IPS-NIHi11 (cell line): Measurements from ENCODE around the gene ANXA4.
A peak's percentile ranks its signal among the peaks of the same experiment; 100 is the strongest.
"Not testable (repeated sequence)": the region's sequence is repeated elsewhere in the genome, so short reads cannot be mapped to it uniquely, and the experiment has no call there.

ENCODE experiments used
- DNase-seq: peaks from one replicate; pipeline ENCODE4 v3.0.0; 2012; ENCODE audit warnings: mixed read lengths, low spot score

The ANXA4 gene

DNA sequence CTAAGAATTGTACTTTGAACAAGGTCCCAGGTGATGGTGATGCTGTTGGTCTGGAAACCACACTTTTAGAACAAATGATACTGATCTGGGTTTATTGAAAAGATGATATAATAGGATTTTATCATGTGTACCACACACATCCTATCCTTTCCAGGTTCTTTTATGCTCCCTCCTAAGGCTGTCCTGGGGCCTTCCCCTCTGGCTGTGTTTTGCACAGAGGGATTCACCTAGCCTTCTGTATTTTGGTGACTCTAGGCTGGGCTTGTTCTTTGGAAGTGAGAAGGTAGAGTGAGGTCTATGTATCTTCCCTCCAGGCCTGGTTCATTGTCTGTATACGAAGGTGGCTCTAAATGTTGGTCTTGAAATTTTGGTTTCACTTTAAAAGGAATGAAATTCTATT, 12.7 kb downstream of the ANXA4 start:
- no peak for DNase-seq

DNA sequence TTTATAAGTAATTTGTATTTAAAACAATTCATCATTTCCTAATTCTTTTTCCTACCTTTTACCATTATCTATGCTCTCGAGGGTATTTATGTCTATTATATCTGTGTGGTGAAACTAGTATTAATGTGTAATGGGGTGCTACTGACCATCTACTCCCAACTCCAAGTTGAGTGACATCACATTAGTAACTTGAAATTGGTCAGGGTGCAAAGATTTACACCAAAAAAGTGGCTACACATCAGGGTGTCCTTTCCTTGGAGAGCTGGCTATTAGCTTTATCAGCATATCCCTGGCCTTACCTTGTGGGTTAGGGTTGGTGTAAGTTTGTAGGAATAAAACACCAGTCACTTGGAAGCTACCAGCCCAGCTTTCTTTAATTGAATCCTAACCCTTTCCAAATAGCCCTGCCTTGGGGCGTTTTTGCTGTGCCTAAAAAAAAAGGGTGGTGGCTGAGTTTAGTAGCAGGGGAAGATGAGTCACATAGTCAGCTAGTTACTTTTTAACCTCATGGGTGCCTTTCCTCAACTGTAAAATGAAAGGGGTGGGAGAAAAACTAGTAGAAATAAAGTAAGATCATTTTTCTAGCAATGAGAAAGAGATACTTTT, 14.0 kb downstream of the ANXA4 start:
- DNase-seq, result no peak

DNA sequence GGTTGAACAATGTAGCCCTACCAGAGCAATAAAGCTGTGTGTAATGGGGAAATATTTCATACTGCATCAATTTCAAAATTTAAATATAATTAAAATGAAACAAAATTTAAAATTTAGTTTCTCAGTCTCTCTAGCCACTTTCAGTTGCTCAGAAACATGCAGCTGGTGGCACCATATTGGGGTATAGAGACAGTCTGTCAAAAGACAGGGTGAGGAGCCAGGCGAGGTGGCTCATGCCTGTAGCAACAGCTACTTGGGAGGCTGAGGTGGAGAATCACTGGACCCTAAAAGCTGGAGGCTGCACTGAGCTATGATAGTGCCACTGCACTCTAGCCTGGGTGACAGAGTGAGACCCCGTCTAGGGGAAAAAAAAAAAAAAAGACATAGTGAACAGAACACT, 20.1 kb downstream of the ANXA4 start:
- DNase-seq, result no peak

DNA sequence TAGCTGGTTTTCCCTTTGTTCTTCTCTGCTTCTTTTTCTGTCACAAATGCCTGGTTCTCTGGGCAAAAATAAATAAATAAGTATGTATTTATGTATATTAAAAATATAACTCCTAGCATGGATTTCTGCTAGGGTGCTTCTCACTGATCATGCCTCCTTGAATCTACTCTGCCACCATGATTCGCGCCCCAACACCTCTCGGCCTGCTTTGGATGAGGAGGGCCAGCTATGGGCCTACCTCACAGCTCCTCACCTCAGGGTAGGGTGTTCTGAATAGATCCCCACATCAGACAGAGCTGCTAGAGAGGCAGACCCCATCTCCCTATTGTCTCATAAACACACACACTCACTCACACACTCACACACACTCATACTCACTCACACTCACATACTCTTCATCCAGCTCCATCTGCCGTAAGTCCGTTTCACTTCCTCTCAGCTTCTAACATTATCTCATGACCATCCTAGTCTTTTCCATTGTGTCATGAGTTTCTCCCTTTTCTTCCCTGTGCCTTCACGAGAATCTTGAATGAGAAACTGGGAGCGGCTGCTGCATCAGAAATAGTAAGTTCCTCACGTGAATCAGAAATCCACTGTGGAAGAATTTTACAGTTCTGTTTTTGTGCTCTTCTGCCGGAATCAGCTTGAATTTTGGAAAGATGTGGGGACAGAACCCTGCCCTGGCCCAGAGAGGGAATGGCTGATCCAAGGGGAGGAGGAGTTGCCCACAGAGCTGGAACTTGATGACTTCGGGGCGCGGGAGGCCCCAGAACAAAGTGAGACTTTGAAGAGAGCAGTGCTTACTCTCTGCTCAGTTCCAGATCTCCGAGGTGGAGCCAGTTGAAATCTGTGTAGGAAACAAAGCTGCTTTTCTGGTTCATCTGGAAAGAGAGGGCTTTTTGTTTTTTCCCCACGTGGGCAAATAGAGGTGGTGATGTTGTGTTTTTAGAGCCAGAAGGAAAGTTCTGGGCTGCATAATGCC, 20.9 kb downstream of the ANXA4 start:
- no peak for DNase-seq

DNA sequence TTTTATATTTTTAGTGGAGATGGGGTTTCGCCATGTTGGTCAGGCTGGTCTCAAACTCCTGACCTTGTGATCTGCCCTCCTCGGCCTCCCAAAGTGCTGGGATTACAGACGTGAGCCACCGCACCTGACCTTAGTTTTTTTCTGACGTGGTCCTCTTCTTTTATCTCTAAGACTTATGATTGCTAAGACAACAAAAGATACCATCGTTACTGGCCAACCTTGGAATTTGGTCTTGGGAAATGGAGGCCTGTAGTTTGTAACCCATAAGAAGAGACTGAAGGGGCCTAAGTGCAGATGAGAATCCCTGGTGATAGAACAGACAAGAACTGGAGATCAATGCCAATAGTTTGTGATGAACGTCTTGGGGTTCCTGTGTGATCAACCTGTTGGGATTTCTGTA, 21.9 kb downstream of the ANXA4 start:
- DNase-seq, result not testable (repeated sequence)

DNA sequence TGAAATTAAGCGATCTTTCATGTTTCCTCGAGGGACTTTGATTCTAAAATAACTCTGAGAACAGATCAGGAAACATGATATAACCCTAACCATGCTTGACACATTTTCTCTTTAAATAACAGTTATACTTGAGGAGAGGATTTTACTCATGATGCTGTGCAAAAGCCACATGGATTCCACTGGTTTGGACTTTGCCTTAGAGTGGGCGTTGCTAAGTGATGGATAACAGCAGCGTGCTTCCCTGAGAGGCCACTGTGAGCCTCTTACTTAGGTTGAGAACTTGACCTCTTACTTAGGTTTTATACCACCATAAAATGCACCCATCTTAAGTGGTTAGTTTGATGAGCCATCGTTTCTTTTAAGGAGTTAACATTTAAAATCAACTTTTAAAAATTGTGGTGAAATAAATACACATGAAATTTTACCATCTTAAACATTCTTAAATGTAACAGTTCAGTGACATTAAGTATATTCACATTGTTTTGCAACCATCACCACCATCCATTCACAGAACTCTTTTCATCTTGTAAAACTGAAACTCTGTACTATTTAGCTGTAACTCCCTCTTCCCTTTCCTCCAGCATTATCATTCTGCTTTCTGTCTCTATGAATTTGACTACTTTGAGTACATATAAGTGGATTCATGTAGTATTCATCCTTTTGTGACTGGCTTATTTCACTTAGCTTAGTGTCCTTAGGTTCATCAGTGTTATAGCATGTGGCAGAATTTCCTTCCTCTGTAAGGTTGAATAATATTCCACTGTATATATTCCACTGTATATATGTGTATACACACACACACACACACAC, 22.6 kb downstream of the ANXA4 start:
- no peak for DNase-seq

DNA sequence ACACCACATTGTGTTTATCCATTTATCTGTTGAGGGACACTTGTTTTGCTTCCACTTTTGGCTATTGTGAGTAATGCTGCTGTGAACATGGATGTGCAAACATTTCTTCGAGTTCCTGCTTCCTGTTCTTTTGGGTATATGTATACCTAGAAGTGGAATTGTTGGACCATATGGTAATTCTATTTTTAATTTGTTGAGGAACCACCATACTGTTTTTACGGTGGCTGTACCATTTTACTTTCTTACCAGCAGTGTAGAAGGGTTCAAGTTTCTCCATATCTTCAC, 23.1 kb downstream of the ANXA4 start:
- no peak for DNase-seq

DNA sequence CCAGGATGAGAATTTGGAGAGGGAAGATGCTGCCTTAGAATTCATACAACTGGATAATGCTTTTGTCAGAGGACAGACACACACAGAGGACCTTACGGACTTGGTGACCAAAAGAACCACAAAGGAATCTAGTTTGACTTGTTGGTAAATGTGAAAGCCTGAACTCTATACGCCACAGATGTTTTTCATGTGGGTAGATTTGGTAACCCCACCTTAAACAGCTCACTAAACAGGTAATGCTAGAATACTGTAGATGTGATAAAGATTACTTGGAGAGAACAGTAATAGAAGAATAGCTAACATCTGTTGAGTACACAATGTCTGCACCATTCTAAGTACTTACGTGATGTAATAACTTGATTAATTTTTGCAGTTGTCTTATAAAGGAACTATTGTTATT, 24.1 kb downstream of the ANXA4 start:
- DNase-seq, result no peak

DNA sequence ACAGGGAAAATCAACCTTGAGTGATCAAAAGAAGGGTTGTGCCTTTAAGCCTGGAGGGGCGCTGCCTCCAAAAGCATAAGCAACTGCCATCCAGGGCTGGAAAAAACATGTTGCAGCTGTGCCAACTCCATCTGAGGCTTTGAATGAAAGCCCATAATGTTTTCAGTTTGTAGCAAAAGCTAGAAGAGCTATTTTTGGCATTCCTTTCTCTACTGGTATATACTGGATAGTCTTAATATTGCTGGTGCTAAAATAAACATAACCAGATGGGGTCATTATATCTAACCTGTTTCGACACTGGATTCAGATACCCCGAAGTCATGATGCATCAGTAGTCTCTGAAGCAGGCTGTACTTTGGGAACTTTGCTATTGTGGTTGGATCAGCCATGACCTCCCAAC, 25.1 kb downstream of the ANXA4 start:
- DNase-seq, result no peak

DNA sequence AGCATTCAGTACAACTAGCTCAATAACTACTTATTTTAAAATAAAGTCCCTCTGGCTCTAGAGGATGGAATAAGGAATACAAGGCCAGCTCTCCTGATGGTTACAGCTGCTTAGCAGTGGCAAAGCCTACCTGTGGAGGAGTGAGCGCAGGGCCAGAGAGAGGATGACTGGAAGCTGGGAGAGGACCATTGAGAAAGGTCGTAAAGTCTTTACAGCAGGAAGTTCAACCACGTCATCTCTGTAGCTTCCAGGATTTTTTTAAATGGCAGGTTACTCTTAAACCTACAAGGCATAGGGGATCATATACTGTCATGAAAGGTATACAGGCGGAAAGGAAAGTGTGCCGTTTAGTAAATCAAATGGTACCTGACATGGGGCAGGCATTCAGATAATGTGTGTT, 26.3 kb downstream of the ANXA4 start:
- DNase-seq, result no peak

DNA sequence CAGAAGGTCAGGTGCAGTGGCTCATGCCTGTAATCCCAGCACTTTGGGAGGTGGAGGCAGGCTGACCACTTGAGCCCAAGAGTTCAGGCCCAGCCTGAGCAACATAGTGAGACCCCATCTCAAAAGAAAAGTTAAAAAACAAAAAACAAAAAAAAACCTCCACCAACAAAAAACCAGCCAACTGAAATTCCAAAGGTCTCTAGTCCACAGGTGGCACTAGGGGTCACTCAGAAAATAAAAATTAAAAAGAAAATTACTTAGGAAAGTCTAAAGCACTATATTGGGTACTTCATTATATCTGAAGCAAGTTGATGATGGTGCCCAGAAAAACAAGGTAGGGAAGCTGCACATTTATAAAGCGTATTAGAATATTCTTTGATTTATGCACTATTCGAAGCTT, 26.9 kb downstream of the ANXA4 start:
- DNase-seq, result no peak

DNA sequence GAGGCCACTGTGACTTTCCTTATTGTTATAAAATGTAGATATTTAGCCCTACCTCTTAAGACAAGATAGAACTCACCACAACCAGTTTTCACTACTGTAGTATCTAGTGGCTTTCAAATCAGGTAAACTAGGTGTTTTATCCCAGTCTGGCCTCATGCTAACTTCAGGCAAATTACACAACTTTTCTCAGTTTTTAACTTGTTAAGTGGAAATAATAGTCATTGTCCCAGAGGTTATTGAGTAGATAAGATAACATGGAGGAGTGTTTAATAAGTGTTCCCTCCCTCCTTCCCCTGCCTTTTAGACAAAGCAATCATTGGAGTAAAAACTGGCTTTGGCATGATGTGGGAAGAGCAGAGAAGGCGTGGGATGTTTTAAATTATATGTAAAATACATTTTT, 27.3 kb downstream of the ANXA4 start:
- no peak for DNase-seq

DNA sequence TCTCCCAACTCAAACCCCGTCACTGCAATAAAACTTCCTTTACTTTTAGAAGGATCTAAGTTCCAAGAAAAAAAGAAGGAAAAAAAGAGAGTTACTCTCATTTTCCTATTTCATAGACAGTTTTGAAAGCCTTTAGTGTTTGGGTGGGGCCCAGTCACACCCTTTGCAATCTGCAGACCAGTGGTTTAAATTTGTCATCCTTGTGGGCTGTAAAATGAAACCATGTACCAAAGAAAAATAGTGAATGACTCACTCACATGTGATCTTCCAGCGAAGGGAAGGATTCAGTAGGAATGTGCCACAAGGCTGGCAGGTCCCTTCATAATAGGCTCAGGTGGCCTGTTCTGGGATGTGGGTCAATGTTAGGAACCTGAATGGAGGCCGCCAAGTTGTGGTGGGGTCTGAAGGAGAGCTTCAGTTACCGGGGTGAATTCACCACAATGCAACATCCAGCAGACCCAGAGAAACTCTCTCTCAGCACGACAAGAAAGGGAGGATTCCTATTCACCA, 28.3 kb downstream of the ANXA4 start:
- peak; percentile 30 for DNase-seq

DNA sequence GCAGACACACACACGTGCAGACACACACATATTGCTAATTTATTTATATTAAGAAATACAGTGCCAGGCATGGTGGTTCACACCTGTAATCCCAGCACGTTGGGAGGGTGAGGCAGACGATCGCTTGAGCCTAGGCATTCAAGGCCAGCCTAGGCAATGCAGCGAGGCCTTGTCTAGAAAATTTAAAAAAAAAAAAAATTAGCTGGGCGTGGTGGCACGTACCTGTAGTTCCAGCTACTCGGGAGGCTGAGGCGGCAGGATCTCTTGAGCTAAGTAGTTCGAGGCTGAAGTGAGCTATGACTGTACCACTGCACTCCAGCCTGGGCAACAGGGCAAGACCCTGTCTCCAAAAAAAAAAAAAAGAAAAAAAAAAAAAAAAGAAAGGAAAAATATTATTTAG, 28.8 kb downstream of the ANXA4 start:
- no peak for DNase-seq

DNA sequence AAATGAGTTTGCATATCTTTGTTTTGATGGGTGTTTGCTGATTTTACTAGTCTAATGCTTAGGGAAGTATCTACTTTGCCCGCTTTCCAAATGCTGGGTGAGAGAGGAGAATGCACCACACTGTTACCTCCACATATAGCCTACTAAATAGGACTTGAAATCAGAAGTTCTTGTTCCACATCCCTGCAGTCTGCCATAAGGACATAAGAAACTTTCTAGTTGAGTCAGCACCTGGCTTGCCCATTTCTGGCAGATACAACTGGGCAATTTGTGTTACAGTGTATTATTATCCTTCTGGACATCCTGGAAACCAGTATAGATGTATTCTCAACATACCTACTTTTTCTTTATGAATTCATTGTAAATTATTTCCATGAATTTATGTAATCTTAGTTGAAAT, 29.5 kb downstream of the ANXA4 start:
- no peak for DNase-seq

DNA sequence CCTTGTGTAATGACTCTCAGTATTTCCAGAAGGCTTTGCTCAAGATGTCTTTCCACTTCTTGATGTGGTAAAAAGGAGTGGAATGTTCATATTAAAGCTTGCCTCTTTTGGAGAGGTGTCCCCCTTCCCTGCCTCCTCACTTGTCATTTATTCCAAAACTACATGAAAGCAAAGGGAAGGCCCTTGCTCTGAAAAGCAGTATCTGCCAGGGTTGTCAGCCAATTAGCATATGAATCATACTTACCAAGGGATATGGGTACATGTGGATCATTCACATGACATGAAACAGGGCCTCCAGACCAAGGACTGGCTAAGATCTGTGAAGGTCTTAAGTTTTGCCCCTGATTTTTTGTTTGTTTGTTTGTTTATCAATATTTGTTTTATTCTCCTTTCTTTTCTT, 31.3 kb downstream of the ANXA4 start:
- no peak for DNase-seq

DNA sequence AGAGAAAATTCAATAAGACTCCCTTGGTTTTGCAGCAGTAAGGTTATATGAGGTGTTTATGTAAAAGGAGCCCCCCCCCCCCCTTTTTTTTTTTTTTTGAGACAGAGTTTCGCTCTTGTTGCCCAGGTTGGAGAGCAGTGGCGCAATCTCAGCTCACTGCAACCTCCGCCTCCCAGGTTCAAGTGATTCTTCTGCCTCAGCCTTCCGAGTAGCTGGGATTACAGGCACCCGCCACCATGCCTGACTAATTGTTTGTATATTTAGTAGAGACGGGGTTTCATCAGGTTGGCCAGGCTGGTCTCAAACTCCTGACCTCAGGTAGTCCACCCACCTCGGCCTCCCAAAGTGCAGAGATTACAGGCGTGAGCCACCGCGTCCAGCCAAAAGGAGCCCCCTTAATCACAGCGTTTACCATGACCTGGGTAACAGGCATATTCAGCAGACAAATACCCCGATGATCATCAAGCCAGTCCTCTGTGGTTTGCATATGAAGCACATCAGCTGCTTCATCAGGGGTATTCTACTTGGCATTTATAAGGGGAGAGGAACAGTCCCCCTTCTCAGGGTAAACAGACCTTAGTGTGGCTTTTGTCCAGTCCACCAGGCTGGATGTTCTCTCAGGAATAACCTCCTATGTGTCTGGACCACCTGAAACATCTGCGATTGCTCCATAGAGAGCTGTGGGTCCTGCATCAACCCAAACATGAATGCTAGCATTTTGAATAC, 32.5 kb downstream of the ANXA4 start:
- not testable (repeated sequence) for DNase-seq

DNA sequence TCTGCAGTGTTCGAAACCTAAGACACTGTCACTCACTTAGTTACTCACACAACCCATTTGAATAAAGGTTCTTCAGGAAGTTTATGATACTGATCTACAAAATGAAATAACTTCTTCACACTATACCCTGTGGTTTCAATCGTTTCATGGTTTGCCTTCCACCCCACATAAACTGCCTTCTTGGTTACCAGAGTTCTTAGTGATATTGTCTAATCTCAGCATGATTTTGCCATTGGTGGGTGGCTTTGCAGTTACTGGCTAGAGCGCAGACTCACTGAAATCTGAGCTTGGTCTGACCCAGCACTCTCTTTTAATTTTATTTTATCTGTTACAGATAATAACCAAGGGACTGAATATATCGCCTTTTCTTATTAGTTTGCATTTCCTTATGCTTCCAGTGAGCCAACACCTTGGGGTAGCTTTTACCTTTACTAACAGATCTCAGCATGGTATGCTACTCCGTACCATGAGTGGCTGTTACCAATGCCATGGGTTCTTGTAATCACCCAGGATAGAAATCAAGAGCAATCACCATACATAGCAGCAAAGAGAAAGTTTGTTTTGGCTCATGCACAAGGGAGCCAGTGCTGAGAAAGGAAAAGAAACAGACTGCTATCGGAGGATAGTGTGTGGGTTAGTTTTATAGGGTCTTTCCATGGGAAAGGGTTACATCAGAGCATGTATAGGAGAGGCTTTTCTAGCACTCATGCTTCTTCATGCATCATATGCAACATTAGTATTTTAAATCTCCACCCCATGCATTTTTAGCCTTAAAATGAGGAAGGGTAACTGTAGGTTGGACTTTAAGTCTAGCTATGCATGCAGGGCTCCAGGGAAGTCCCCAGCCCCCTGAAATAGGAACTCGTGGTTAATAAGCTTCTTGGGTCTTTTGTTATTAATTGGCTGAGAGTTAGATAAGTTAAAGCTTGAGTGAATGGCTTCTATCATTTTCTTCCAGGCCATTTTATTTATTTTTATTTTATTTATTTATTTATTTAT, 33.3 kb downstream of the ANXA4 start:
- DNase-seq, result no peak

DNA sequence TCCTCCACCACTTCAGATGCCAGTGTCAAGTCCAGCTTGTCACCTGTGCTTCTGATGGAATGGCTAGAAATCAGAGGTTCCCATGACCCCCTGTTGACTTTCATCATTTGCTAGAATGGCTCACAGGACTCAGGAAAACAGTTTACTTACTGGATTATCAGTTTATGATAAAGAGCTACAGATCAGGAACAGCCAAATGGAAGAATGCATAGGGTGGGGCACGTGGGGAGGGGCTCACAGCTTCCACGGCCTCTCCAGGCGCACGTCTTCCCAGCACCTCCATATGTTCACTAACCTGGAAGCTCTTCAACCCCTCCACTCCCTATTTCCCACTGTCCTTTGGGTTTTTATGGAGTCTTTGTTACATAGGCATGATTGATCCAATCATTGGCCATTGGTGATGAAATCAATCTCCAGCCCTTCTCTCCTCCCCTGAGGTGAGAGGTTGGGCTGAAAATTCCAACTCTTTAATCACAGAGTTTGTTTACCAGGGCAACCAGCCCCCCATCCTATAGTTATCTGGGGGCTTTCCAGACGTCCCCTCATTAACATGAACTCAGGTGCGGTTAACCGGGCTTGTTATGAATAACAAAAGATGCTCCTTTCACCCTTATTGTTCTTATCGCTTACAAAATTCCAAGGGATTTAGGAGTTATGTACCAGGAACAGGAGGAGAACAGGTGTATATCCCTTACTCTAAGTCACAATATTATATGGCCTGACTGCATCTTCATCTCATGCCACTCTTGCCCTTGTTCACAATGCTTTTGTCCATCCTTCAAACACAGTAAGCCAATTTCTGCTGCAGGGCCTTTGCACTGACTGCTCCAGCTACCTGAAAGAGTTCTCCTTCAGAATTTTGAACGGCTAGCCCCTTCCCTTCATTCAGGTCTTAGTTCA, 35.2 kb downstream of the ANXA4 start:
- DNase-seq, result peak; percentile 62

DNA sequence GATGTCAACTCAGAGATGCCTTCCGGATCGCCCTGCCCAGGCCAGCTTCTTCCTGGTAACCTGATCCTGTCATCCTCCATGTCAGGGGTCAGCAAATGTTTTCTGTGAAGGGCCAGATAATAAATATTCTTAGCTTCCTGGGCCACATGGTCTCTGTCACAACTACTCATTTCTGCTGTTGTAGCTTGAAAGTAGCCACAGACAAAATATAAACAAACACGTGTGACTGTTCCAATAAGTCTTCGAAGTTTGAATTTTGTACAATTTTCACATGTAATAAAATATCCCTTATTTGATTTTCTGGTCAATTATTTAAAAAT, 35.8 kb downstream of the ANXA4 start:
- DNase-seq, result no peak
